Skeletal muscle tissue (tissue), 4 donors: ENCODE data around the gene XYLT2. TPM values are rescaled to one million over a fixed set of nuclear protein-coding genes. Genes with fewer than 3 reads are reported as not detected.
A peak's percentile ranks its signal among the peaks of the same experiment; 100 is the strongest.

Source experiments
- H3K27ac ChIP-seq: one replicate; pipeline ENCODE4 v1.7.0; 2013; ENCODE audit warnings: mild to moderate bottlenecking, low read depth, low read length, inconsistent platforms
- H3K27me3 ChIP-seq, 3 donors: one replicate each; pipeline ENCODE4 v1.7.0; 2013; ENCODE audit warnings: low read length in 3 of 3; ENCODE audit not compliant: control insufficient read depth in 3 of 3, insufficient read depth in 3 of 3
- H3K36me3 ChIP-seq, 3 donors: one replicate each; pipeline ENCODE4 v1.7.0; 2013; ENCODE audit warnings: low read length in 3 of 3; ENCODE audit not compliant: control insufficient read depth in 3 of 3, insufficient read depth in 3 of 3
- H3K4me1 ChIP-seq, 3 donors: one replicate each; pipeline ENCODE4 v1.7.0; 2013; ENCODE audit warnings: low read length in 3 of 3, mild to moderate bottlenecking in 3 of 3; ENCODE audit not compliant: control insufficient read depth in 3 of 3, insufficient read depth in 3 of 3
- H3K4me3 ChIP-seq, 3 donors: one replicate each; pipeline ENCODE4 v1.7.0; 2013; ENCODE audit warnings: low read length in 3 of 3
- H3K9ac ChIP-seq, 3 donors: one replicate each; pipeline ENCODE4 v1.7.0; 2013; ENCODE audit warnings: low read length in 3 of 3, mild to moderate bottlenecking in 3 of 3, moderate library complexity in 2 of 3, low read depth in 1 of 3
- H3K9me3 ChIP-seq, 3 donors: one replicate each; pipeline ENCODE4 v1.7.0; 2013; ENCODE audit warnings: low read length in 3 of 3; ENCODE audit not compliant: control insufficient read depth in 3 of 3
- total RNA-seq: library from RNA; depleted of rRNA; stranded (reverse); fragments of >200 nt; gene quantifications from one replicate; pipeline ENCODE4 v1.2.3, GENCODE V29; 2014
- donor health status: Osteomylitis.

XYLT2 gene
- total RNA-seq, 1 donor from 2014 or later = 24.0 TPM

DNA sequence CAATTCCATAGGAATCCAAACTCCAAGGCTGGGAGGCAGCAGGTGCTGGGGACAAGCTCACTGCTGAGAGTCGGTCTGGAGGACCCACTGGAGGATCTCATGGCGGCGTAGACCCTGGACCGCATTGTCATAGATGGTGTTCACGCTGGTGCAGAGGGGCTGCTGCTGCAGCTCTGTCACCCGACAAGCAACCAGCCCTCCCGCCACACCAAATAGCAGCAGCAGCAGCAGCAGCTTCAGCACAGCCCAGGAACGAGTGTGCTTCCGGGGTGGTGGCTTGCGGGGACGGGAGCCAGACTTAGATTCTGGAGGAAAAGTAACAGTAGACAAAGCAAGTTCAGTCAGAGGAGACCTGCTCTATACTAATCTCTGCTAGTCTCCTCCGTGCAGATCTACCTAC lies 37.0 kb downstream of the XYLT2 start:
- Histone ChIP-seq H3K27ac (no peak overlapping the region), H3K27me3 (no peaks in the 10 kb centered on the region), H3K4me3 (no peak overlapping the region), H3K9me3 (no peaks in the 10 kb centered on the region), H3K36me3 (peaks cover 42 to 60% (median 57%) of the 10 kb centered on the region in 3 donors), H3K4me1 (peaks cover 7 to 28% (median 14%) of the 10 kb centered on the region in 3 donors), H3K9ac (no peak overlapping the region)

DNA sequence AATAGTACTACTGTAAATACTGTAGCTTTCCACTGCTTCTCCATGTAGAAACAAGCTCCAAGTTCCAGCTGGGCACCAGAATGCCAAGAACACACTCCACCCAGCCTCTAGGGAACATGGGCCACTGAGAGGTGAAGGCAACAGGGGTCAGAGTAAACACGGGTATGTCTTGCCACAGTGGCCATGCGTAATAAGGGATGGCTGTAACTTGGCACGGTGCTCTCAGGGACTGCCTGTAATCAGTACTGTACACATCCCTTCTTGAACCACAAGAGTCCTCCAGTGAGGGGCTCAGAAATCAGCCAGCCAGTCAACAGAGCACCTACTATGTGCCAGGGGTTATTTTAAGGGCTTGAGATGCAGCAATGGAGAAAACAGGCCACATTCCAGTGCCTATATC lies 40.6 kb downstream of the XYLT2 start:
- Histone ChIP-seq H3K4me3 (no peak overlapping the region), H3K27ac (no peak overlapping the region), H3K27me3 (no peaks in the 10 kb centered on the region), H3K9me3 (no peaks in the 10 kb centered on the region), H3K9ac (no peak overlapping the region), H3K36me3 (peaks cover 60 to 89% (median 88%) of the 10 kb centered on the region in 3 donors), H3K4me1 (peaks cover 0 to 9% (median 2%) of the 10 kb centered on the region in 3 donors)

DNA sequence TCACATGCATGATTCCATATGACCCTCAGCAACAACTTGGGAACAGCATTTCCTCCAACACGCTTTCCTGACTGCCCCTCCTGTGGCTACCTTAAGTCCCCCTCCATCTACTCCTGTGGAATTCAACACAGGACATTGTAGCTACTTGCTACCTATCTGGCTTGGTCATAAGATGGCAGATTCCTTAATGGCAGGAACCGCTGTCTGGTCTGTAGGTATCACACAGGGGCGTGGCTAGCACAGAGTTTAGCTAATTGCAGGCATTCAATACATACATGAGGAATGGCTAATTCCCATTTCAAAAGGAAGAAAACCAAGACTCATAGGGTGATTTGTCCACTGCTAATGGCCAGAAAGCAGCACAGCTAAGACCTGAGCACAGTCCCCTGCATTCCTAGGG lies 42.8 kb downstream of the XYLT2 start:
- Histone ChIP-seq H3K9me3 (no peaks in the 10 kb centered on the region), H3K27ac (no peak overlapping the region), H3K9ac (no peak overlapping the region), H3K4me3 (no peak overlapping the region), H3K4me1 (no peaks in the 10 kb centered on the region), H3K36me3 (peaks cover 71 to 96% (median 95%) of the 10 kb centered on the region in 3 donors), H3K27me3 (no peaks in the 10 kb centered on the region)

DNA sequence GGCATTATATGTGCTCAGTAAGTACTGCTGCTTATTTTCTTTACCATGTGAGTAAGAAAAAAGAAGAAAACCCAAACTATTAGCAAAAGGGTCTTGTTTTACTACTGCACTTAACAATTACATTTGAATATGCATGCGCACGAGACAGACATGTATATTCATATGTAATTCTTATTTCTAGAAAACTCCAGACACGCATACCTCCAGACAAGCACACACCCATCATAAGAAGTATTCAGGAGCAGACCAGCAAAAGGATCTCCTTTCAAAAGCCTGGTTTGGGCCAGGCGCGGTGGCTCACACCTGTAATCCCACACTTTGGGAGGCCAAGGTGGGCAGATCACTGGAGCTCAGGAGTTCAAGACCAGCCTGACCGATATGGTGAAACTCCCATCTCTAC lies 43.6 kb downstream of the XYLT2 start:
- Histone ChIP-seq H3K9ac (no peak overlapping the region), H3K4me3 (no peak overlapping the region), H3K27me3 (no peaks in the 10 kb centered on the region), H3K4me1 (peaks cover 0 to 2% (median 0%) of the 10 kb centered on the region in 3 donors), H3K27ac (no peak overlapping the region), H3K36me3 (peaks cover 76 to 97% (median 96%) of the 10 kb centered on the region in 3 donors), H3K9me3 (no peaks in the 10 kb centered on the region)

DNA sequence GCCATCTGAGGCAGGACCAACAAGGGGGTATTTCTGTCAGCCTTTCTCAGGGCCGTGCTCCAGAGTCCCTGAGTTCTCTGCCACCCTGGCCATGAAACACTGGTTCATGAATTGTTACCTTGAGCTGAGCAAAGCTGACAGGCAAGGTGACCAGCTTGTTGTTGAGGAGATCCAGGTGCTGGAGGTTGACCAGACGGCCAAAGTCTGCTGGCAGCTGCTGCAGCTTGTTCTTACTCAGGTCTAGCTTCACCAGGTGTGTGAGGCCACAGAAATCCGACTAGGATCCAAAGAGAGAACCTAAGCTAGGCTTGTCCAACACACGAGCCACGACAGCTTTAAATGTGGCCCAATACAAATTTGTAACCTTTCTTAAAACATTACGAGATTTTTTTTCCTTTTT lies 46.7 kb downstream of the XYLT2 start:
- no peaks in the 10 kb centered on the region for H3K27me3 ChIP-seq
- peaks cover 51 to 71% (median 71%) of the 10 kb centered on the region in 3 donors for H3K36me3 ChIP-seq
- H3K9me3 ChIP-seq = no peaks in the 10 kb centered on the region
- H3K27ac ChIP-seq = no peak overlapping the region
- no peak overlapping the region for H3K9ac ChIP-seq
- H3K4me1 ChIP-seq = peaks cover 13 to 29% (median 27%) of the 10 kb centered on the region in 3 donors
- H3K4me3 ChIP-seq = no peak overlapping the region

DNA sequence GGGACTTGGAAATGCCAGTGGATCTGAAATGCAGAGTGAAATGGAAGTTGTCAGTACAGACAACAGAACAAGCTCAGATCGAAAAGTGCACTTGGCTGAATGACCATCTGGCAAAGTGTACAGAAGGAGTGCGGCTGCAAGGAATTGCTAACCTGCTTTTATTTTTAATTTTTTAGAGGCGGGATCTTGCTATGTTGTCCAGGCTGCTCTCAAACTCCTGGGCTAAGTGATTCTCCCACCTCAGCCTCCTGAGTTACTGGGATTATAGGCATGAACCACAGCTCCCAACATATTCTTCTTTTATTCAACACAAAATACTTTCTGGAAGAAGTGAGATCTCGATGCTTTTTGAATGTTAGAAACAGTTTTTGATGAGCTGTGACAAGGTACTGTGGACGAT lies 47.8 kb downstream of the XYLT2 start:
- Histone ChIP-seq H3K4me3 (no peak overlapping the region), H3K9me3 (no peaks in the 10 kb centered on the region), H3K9ac (no peak overlapping the region), H3K27me3 (no peaks in the 10 kb centered on the region), H3K4me1 (peaks cover 15 to 31% (median 29%) of the 10 kb centered on the region in 3 donors), H3K36me3 (peaks cover 42 to 61% (median 60%) of the 10 kb centered on the region in 3 donors), H3K27ac (no peak overlapping the region)

DNA sequence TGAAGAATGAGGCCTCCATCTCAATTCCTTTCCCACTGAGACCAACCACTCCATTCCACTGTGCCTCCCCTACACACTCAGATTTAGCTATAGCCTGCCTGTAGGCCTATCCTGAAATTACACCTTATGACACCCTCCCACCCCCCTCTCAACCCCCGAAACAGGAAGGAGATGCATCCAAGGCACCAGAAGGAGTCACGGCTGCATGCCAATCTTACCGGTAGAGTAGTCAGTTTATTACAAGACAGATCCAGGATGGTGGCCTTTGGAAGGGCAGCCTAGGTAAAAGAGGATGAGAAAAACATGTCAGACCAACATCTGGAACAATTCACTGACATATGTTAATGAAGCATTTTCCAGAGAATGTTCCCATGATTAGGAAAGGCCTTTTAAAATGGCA lies 48.8 kb downstream of the XYLT2 start:
- Histone ChIP-seq H3K9me3 (no peaks in the 10 kb centered on the region), H3K9ac (no peak overlapping the region), H3K36me3 (peaks cover 41 to 52% (median 50%) of the 10 kb centered on the region in 3 donors), H3K4me1 (peaks cover 15 to 31% (median 29%) of the 10 kb centered on the region in 3 donors), H3K4me3 (no peak overlapping the region), H3K27ac (no peak overlapping the region), H3K27me3 (no peaks in the 10 kb centered on the region)

DNA sequence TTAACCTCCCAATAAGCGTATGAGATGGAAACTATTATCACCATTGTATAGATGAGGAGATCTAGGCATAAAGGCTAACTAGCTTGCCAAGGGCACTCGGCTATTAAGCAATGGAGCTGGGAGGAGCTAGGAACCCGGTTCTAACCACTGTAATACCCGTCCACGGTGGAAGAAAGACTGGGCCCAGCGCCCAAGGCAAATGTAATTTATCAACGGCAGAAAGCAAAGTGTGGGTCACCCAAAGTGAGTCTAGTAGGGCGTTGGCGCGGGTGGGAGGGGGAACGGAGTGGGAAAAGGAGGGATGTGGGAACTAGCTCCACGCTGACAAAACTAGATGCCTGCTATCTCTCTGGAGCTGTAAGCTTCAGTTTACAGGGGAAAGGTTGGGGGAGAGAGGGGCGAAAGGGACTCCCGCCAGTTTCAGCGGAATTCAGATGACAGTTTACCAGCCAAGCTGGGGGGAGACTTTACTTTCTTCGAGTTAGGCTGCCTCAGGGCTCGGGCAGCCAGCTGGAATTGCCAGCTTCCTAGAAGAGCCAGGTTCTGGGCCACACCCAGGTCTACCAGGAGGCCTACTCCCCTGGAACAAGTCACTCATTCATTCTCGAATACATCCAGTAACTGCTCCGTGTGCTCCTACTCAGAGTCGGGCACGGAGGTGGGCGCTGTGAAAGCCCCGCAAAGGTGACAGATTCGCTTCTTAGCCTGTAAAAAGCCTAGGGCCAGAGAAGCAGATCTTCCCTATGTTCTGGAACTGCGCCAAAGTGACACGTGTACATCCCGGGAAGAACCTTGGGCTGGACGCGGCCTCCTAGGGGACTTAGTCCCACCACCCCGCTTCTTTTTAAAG lies 50.6 kb downstream of the XYLT2 start:
- Histone ChIP-seq H3K27ac (peak overlapping the region; percentile 61), H3K27me3 (no peaks in the 10 kb centered on the region), H3K9ac (peak overlapping the region; percentile 84 to 92 (median 88)), H3K9me3 (no peaks in the 10 kb centered on the region), H3K4me1 (peaks cover 15 to 31% (median 29%) of the 10 kb centered on the region in 3 donors), H3K36me3 (peaks cover 29 to 37% (median 33%) of the 10 kb centered on the region in 3 donors), H3K4me3 (peak overlapping the region; percentile 81 to 97 (median 96))

DNA sequence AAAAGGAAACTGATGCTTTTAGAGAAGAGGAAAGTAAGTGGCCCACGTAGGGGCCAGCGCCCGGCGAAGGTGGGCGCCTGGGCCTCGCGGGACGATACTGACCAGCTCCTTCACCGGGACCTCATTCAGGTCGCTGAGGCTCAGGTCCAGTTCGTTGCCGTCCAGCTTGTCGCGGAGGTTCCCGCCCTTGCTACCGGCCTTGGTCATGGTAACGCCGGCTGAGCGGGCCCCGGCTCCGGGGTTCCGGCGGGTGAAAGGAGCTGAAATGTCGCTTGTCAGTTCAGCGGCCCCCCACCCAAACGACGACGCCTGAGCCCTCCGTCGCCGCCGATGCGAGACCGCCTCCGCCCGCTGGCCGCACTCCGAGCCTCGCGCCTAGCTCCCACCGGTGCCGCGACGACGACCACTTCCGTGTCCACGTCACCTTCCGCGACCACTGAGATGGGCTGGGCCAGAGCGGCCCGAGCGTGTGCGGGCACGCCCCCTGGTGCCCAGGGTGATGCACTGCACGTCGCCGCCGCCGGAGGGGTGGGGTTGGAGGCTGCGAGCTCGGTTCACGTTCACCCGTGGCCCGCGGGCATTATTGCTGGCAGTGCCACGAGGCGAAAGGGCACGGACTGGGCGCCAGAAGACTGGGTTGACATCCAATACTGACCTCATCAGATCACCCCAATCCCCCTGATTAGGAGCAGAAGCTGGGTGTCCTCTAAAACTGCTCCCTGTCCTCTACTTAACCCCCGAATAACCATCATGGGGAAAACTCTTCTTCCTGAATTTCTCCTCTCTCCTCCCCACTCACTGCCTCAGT lies 51.4 kb downstream of the XYLT2 start, which contains the start of gene LRRC59:
Gene LRRC59, minus strand, starts transcription at position 413 of the 808 bp plus-strand sequence. Its CDS starts 206 bp downstream, at position 207.
- no peaks in the 10 kb centered on the region for H3K27me3 ChIP-seq
- H3K36me3 ChIP-seq = peaks cover 22 to 28% (median 25%) of the 10 kb centered on the region in 3 donors
- H3K9ac ChIP-seq = peak within 1 kb of the TSS; percentile 84 to 92 (median 88)
- H3K9me3 ChIP-seq = no peaks in the 10 kb centered on the region
- peaks cover 15 to 31% (median 29%) of the 10 kb centered on the region in 3 donors for H3K4me1 ChIP-seq
- H3K27ac ChIP-seq = peak within 1 kb of the TSS; percentile 61
- peak within 1 kb of the TSS; percentile 81 to 97 (median 96) for H3K4me3 ChIP-seq
